Esophagus squamous epithelium (tissue), 5 donors: Measurements from ENCODE around the gene PLD2. TPM values are rescaled to one million over a fixed set of nuclear protein-coding genes. Genes with fewer than 3 reads are reported as not detected.
"Not testable (repeated sequence)": the region's sequence is repeated elsewhere in the genome, so short reads cannot be mapped to it uniquely, and the experiment has no call there.

ENCODE experiments used
- DNase-seq: peaks from one replicate; lab custom pipeline; 2025; lab: John Stamatoyannopoulos, UW
- H3K27ac ChIP-seq, 4 donors: fragments of 200-600 bp; sonication (generic); one replicate each; pipeline ENCODE4 v1.5.1; 2016 to 2019; ENCODE audit warnings: mild to moderate bottlenecking in 1 of 4
- H3K27me3 ChIP-seq, 4 donors: fragments of 200-600 bp; sonication (generic); 1 replicate in 3 of 4; 2 replicates in 1 of 4; pipeline versions ENCODE4 v1.5.1 to v1.6.0; 2017 to 2021; ENCODE audit warnings: antibody characterized with exemption in 1 of 4
- H3K36me3 ChIP-seq, 3 donors: fragments of 200-600 bp; sonication (generic); one replicate each; pipeline ENCODE4 v1.5.1; 2016 to 2019
- H3K4me1 ChIP-seq, 3 donors: fragments of 200-600 bp; sonication (generic); one replicate each; pipeline ENCODE4 v1.5.1; 2017 to 2019
- H3K4me3 ChIP-seq, 4 donors: fragments of 200-600 bp; sonication (generic); 1 replicate in 3 of 4; 2 replicates in 1 of 4; pipeline ENCODE4 v1.5.1; 2016 to 2019; ENCODE audit warnings: mild to moderate bottlenecking in 2 of 4, moderate library complexity in 1 of 4
- H3K9me3 ChIP-seq, 3 donors: fragments of 200-600 bp; sonication (generic); one replicate each; pipeline ENCODE4 v1.5.1; 2016 to 2019
- CTCF ChIP-seq, 6 experiments: fragments of 450-650 bp in 4 of 6; fragments of 200-600 bp in 2 of 6; sonication (generic) in 2 of 6; IDR thresholded peaks; one replicate each; pipeline ENCODE4 v1.5.1; 2016 to 2019; ENCODE audit warnings: antibody characterized with exemption in 6 of 6, mild to moderate bottlenecking in 4 of 6, moderate library complexity in 4 of 6
- POLR2A ChIP-seq, 4 donors: fragments of 450-650 bp; IDR thresholded peaks; one replicate each; pipeline ENCODE4 v1.6.1; 2017; ENCODE audit warnings: antibody characterized with exemption in 4 of 4, mild to moderate bottlenecking in 4 of 4, moderate library complexity in 3 of 4
- WGBS, 2 donors: methylation state at CpG; one replicate each; pipeline ENCODE4 v1.1.5; 2018; 5-methylcytosine and 5-hydroxymethylcytosine counted together
- intact Hi-C: fragments of 100-400 bp; cut with DNase I; formaldehyde crosslinking; loops from one replicate; pipeline ENCODE4 v1.15.0; 2022
- total RNA-seq, 4 donors: library from RNA; depleted of rRNA; stranded (reverse); fragments of >200 nt; gene quantifications; one replicate each; pipeline ENCODE4 v1.1.0, GENCODE V29; 2016
- donor health status: DM: yes; HTN: yes; CAD: no.

Gene PLD2
- total RNA-seq, 4 donors from 2014 or later, result 38.7 to 114 (median 86.7) TPM

- Histone ChIP-seq H3K36me3 (peaks cover 28 to 96% (median 32%) of the 10 kb centered on the region in 3 donors), H3K27me3 (no peaks in the 10 kb centered on the region)
- intact Hi-C loops, result no loop called here
Observed at GRCh38 chr17:4818276-4818675, 11.3 kb downstream of the PLD2 start.

GRCh38 chr17:4822835-4823234, 15.9 kb downstream of the PLD2 start:
- WGBS, 2 donors, result 69 to 80% methylated on average over 1 to 3 of the region's 3 CpGs
- H3K4me3 ChIP-seq, result no peak overlapping the region
- TF ChIP-seq CTCF (IDR thresholded peaks at IDR 0.05), result no peak
- no peak for TF ChIP-seq POLR2A (IDR thresholded peaks at IDR 0.05)
- intact Hi-C loops, result no loop called here
- peaks cover 0 to 5% (median 0%) of the 10 kb centered on the region in 3 donors for H3K4me1 ChIP-seq
- H3K36me3 ChIP-seq, result peaks cover 5 to 67% (median 6%) of the 10 kb centered on the region in 3 donors
- no peak for DNase-seq
- H3K9me3 ChIP-seq, result no peaks in the 10 kb centered on the region
- H3K27me3 ChIP-seq, result no peaks in the 10 kb centered on the region
- no peak overlapping the region for H3K27ac ChIP-seq

More at GRCh38 chr17:4818276-4818675, 11.3 kb downstream of the PLD2 start:
- WGBS, 2 donors, result 40 to 77% methylated on average over 1 to 12 of the region's 12 CpGs
- no peaks in the 10 kb centered on the region for H3K9me3 ChIP-seq
- no peak overlapping the region for H3K4me3 ChIP-seq
- DNase-seq, result no peak
- no peak overlapping the region for H3K27ac ChIP-seq
- peaks cover 0 to 7% (median 0%) of the 10 kb centered on the region in 3 donors for H3K4me1 ChIP-seq
- no peak for TF ChIP-seq POLR2A (IDR thresholded peaks at IDR 0.05)
- TF ChIP-seq CTCF (IDR thresholded peaks at IDR 0.05), result no peak

- no peak overlapping the region for H3K27ac ChIP-seq
- peaks cover 5 to 60% (median 6%) of the 10 kb centered on the region in 3 donors for H3K36me3 ChIP-seq
- DNase-seq, result no peak
- peaks cover 0 to 5% (median 0%) of the 10 kb centered on the region in 3 donors for H3K4me1 ChIP-seq
- 66% methylated on average over 8 to 10 of the region's 12 CpGs for WGBS, 2 donors
- no peak for TF ChIP-seq POLR2A (IDR thresholded peaks at IDR 0.05)
- no peak for TF ChIP-seq CTCF (IDR thresholded peaks at IDR 0.05)
- H3K27me3 ChIP-seq, result no peaks in the 10 kb centered on the region
- no peaks in the 10 kb centered on the region for H3K9me3 ChIP-seq
- H3K4me3 ChIP-seq, result no peak overlapping the region
- intact Hi-C loops, result no loop called here
Observed at GRCh38 chr17:4823373-4824089, 16.6 kb downstream of the PLD2 start.

- DNase-seq, result no peak
- no peak overlapping the region for H3K4me3 ChIP-seq
- no peaks in the 10 kb centered on the region for H3K9me3 ChIP-seq
- no peaks in the 10 kb centered on the region for H3K27me3 ChIP-seq
- intact Hi-C loops, result no loop called here
- no peak overlapping the region for H3K27ac ChIP-seq
- WGBS, 2 donors, result 60 to 81% methylated on average over 5 to 8 of the region's 8 CpGs
- no peaks in the 10 kb centered on the region for H3K4me1 ChIP-seq
- peaks cover 0 to 21% (median 0%) of the 10 kb centered on the region in 3 donors for H3K36me3 ChIP-seq
- no peak for TF ChIP-seq CTCF (IDR thresholded peaks at IDR 0.05)
Observed at GRCh38 chr17:4827399-4827798, 20.4 kb downstream of the PLD2 start.

- H3K27me3 ChIP-seq, H3K9me3 ChIP-seq, H3K36me3 ChIP-seq, intact Hi-C loops, DNase-seq: not testable (repeated sequence)
- 0% methylated on average over 9 of the region's 17 CpGs for WGBS, 2 donors
- Histone ChIP-seq H3K4me3 (peak overlapping the region; percentile 82 to 100 (median 94)), H3K4me1 (peaks cover 29 to 42% (median 34%) of the 10 kb centered on the region in 3 donors), H3K27ac (peak overlapping the region; percentile 92 to 99 (median 97))
Observed at GRCh38 chr17:4832829-4833177, 25.9 kb downstream of the PLD2 start.
